Measurements from ENCODE around the gene ZNF683.

GRCh38 chr1:26323382-26323781 lies 49.2 kb downstream of the ZNF683 start:
- TF ChIP-seq CTCF (conservative IDR thresholded peaks at IDR 0.05; ENCODE audit: low read length) (no peak), EZH2phosphoT487 (IDR thresholded peaks at IDR 0.05; ENCODE audit: borderline replicate concordance) (no peak)
